CD8-positive, alpha-beta memory T cell (primary cell): ENCODE measurements around the gene ATF7IP. TPM values are rescaled to one million over a fixed set of nuclear protein-coding genes. Genes with fewer than 3 reads are reported as not detected.

Source experiments
- CTCF ChIA-PET: fragments of 350-600 bp; sonication (Branson Sonifier 250); formaldehyde crosslinking; loops from one replicate; lab custom pipeline; 2021; ENCODE audit warnings: antibody characterized with exemption; lab: Charles Lee
- POLR2A ChIA-PET: fragments of 350-600 bp; sonication (Branson Sonifier 250); formaldehyde crosslinking; loops from one replicate; lab custom pipeline; 2021; ENCODE audit warnings: antibody characterized with exemption; lab: Charles Lee
- DNase-seq, 5 donors: peaks; one replicate each; pipeline versions ENCODE4 v3.0.0 to v3.0.0-alpha.2; 2020 to 2022; ENCODE audit warnings: mixed read lengths in 1 of 5
- H3K27ac ChIP-seq: one replicate; pipeline ENCODE4 v1.7.0; 2013; ENCODE audit warnings: low read depth, mild to moderate bottlenecking, low read length, moderate library complexity
- H3K27me3 ChIP-seq: 2 replicates; pipeline ENCODE4 v1.7.0; 2013; ENCODE audit warnings: low read length, mild to moderate bottlenecking; ENCODE audit not compliant: insufficient read depth, poor library complexity, severe bottlenecking
- H3K36me3 ChIP-seq: 2 replicates; pipeline ENCODE4 v1.7.0; 2013; ENCODE audit warnings: mild to moderate bottlenecking, low read length, moderate library complexity; ENCODE audit not compliant: insufficient read depth
- H3K4me1 ChIP-seq: 2 replicates; pipeline ENCODE4 v1.7.0; 2013; ENCODE audit warnings: mild to moderate bottlenecking, low read length, moderate library complexity; ENCODE audit not compliant: insufficient read depth
- H3K4me3 ChIP-seq: 2 replicates; pipeline ENCODE4 v1.7.0; 2013; ENCODE audit warnings: mild to moderate bottlenecking, low read length
- H3K9me3 ChIP-seq: 2 replicates; pipeline ENCODE4 v1.7.0; 2013; ENCODE audit warnings: mild to moderate bottlenecking, low read length
- H3K27ac Mint-ChIP-seq, 8 donors: one replicate each; pipeline ENCODE4 v1.8.0; 2020 to 2021; ENCODE audit warnings: mixed read lengths in 8 of 8, mild to moderate bottlenecking in 6 of 8, inconsistent platforms in 3 of 8, moderate library complexity in 3 of 8
- H3K27me3 Mint-ChIP-seq, 2 donors: one replicate each; pipeline ENCODE4 v1.8.0; 2020 to 2021; ENCODE audit warnings: mixed read lengths in 2 of 2, mild to moderate bottlenecking in 1 of 2, moderate library complexity in 1 of 2
- H3K36me3 Mint-ChIP-seq, 3 donors: one replicate each; pipeline ENCODE4 v1.8.0; 2020 to 2021; ENCODE audit warnings: mixed read lengths in 3 of 3, inconsistent platforms in 1 of 3, mild to moderate bottlenecking in 1 of 3
- H3K4me1 Mint-ChIP-seq, 3 donors: one replicate each; pipeline ENCODE4 v1.8.0; 2020 to 2021; ENCODE audit warnings: mixed read lengths in 3 of 3, inconsistent platforms in 1 of 3, mild to moderate bottlenecking in 1 of 3
- H3K4me3 Mint-ChIP-seq, 7 donors: one replicate each; pipeline ENCODE4 v1.8.0; 2020 to 2021; ENCODE audit warnings: mixed read lengths in 7 of 7, mild to moderate bottlenecking in 6 of 7, moderate library complexity in 4 of 7, inconsistent platforms in 2 of 7
- H3K9me3 Mint-ChIP-seq, 5 donors: one replicate each; pipeline ENCODE4 v1.8.0; 2020 to 2022; ENCODE audit warnings: mixed read lengths in 5 of 5, mild to moderate bottlenecking in 3 of 5, moderate library complexity in 2 of 5, inconsistent platforms in 1 of 5
- polyA plus RNA-seq: library from polyadenylated mRNA; unstranded; fragments of 300-500 nt; fragmentation: Illumina TruSeq; gene quantifications from one replicate; pipeline ENCODE4 v1.2.3, GENCODE V29; 2021
- total RNA-seq, 2 experiments: library from RNA; stranded (reverse); gene quantifications; one replicate each; pipeline ENCODE4 v1.2.3, GENCODE V29; 2021

The ATF7IP gene
- total and polyA plus RNA-seq, 3 experiments from 2014 or later, result 80.6 to 94.4 (median 84.4) TPM

GRCh38 chr12:14460212-14460841 lies 94.8 kb downstream of the ATF7IP start:
- peaks cover 15 to 73% (median 27%) of the 10 kb centered on the region in 3 donors for H3K36me3 Mint-ChIP-seq
- no peak overlapping the region for H3K4me3 ChIP-seq
- H3K27ac Mint-ChIP-seq, result peak overlapping the region in 6 of 8 donors; percentile 20 to 90 (median 64)
- H3K9me3 ChIP-seq, result no peaks in the 10 kb centered on the region
- H3K9me3 Mint-ChIP-seq, result no peaks in the 10 kb centered on the region
- H3K27ac ChIP-seq, result no peak overlapping the region
- H3K27me3 Mint-ChIP-seq, result no peaks in the 10 kb centered on the region
- DNase-seq, result no peak
- peaks cover 28% of the 10 kb centered on the region for H3K36me3 ChIP-seq
- peaks cover 4% of the 10 kb centered on the region for H3K4me1 ChIP-seq
- ChIA-PET POLR2A (no interaction called here), CTCF (no interaction called here)
- peak overlapping the region in 1 of 7 donors; percentile 14 for H3K4me3 Mint-ChIP-seq
- no peaks in the 10 kb centered on the region for H3K27me3 ChIP-seq
- peaks cover 42 to 62% (median 56%) of the 10 kb centered on the region in 3 donors for H3K4me1 Mint-ChIP-seq

- no peaks in the 10 kb centered on the region for H3K4me1 ChIP-seq
- H3K4me3 ChIP-seq, result no peak overlapping the region
- H3K27me3 Mint-ChIP-seq, result peaks cover 0 to 2% of the 10 kb centered on the region in 2 donors
- peaks cover 13% of the 10 kb centered on the region for H3K9me3 ChIP-seq
- CTCF ChIA-PET, result no interaction called here
- no peak overlapping the region for H3K27ac ChIP-seq
- POLR2A ChIA-PET, result no interaction called here
- peak overlapping the region in 1 of 8 donors; percentile 30 for H3K27ac Mint-ChIP-seq
- H3K9me3 Mint-ChIP-seq, result peaks cover 23 to 34% (median 27%) of the 10 kb centered on the region in 5 donors
- H3K4me1 Mint-ChIP-seq, result peaks cover 10 to 29% (median 11%) of the 10 kb centered on the region in 3 donors
- H3K27me3 ChIP-seq, result no peaks in the 10 kb centered on the region
- peaks cover 42 to 87% (median 63%) of the 10 kb centered on the region in 3 donors for H3K36me3 Mint-ChIP-seq
- H3K4me3 Mint-ChIP-seq, result no peak overlapping the region
- H3K36me3 ChIP-seq, result peaks cover 31% of the 10 kb centered on the region
- DNase-seq, result no peak
Measured at GRCh38 chr12:14471497-14471896, 106.0 kb downstream of the ATF7IP start.

- peaks cover 13% of the 10 kb centered on the region for H3K9me3 ChIP-seq
- peaks cover 27% of the 10 kb centered on the region for H3K36me3 ChIP-seq
- H3K27me3 ChIP-seq, result no peaks in the 10 kb centered on the region
- ChIA-PET CTCF (interaction anchor here (0.7 kb wide), 1 partner anchor 108 kb away, joined by 3 read pairs; the partner anchor contains the start of gene ATF7IP), POLR2A (interaction anchor here (1.0 kb wide), 1 partner anchor 216 kb away, joined by 3 read pairs; no protein-coding TSS in a partner anchor)
- peaks cover 9 to 35% (median 13%) of the 10 kb centered on the region in 3 donors for H3K4me1 Mint-ChIP-seq
- no peak overlapping the region for H3K27ac ChIP-seq
- H3K36me3 Mint-ChIP-seq, result peaks cover 38 to 84% (median 67%) of the 10 kb centered on the region in 3 donors
- DNase-seq, result peak in 2 of 5 donors; percentile 14 to 25
- peak overlapping the region in 1 of 8 donors; percentile 69 for H3K27ac Mint-ChIP-seq
- peaks cover 23 to 34% (median 27%) of the 10 kb centered on the region in 5 donors for H3K9me3 Mint-ChIP-seq
- no peaks in the 10 kb centered on the region for H3K4me1 ChIP-seq
- H3K27me3 Mint-ChIP-seq, result peaks cover 0 to 2% of the 10 kb centered on the region in 2 donors
- no peak overlapping the region for H3K4me3 Mint-ChIP-seq
- no peak overlapping the region for H3K4me3 ChIP-seq
Measured at GRCh38 chr12:14473707-14474287, 108.3 kb downstream of the ATF7IP start.

GRCh38 chr12:14479004-14479403 lies 113.5 kb downstream of the ATF7IP start:
- Mint-ChIP-seq H3K27ac (peak overlapping the region in 2 of 8 donors; percentile 12 to 26), H3K4me3 (no peak overlapping the region), H3K36me3 (peaks cover 31 to 85% (median 46%) of the 10 kb centered on the region in 3 donors), H3K27me3 (no peaks in the 10 kb centered on the region), H3K4me1 (peaks cover 18 to 30% (median 19%) of the 10 kb centered on the region in 3 donors), H3K9me3 (peaks cover under 1 to 13% (median 8%) of the 10 kb centered on the region in 5 donors)
- POLR2A ChIA-PET, result no interaction called here
- no peaks in the 10 kb centered on the region for H3K27me3 ChIP-seq
- no peak for DNase-seq
- no peak overlapping the region for H3K4me3 ChIP-seq
- peaks cover 8% of the 10 kb centered on the region for H3K9me3 ChIP-seq
- no peak overlapping the region for H3K27ac ChIP-seq
- peaks cover 50% of the 10 kb centered on the region for H3K36me3 ChIP-seq
- CTCF ChIA-PET, result no interaction called here
- H3K4me1 ChIP-seq, result no peaks in the 10 kb centered on the region

- Mint-ChIP-seq H3K27me3 (no peaks in the 10 kb centered on the region), H3K27ac (no peak overlapping the region), H3K4me3 (no peak overlapping the region), H3K9me3 (no peaks in the 10 kb centered on the region), H3K36me3 (peaks cover 32 to 87% (median 34%) of the 10 kb centered on the region in 3 donors), H3K4me1 (peaks cover 16 to 29% (median 18%) of the 10 kb centered on the region in 3 donors)
- ChIA-PET POLR2A (interaction anchor here (1.0 kb wide), 1 partner anchor 23 kb away, joined by 3 read pairs; no protein-coding TSS in a partner anchor), CTCF (interaction anchor here (1.2 kb wide), 1 partner anchor 243 kb away, joined by 3 read pairs; no protein-coding TSS in a partner anchor)
- no peak overlapping the region for H3K4me3 ChIP-seq
- H3K36me3 ChIP-seq, result peaks cover 60% of the 10 kb centered on the region
- no peak overlapping the region for H3K27ac ChIP-seq
- no peaks in the 10 kb centered on the region for H3K4me1 ChIP-seq
- H3K9me3 ChIP-seq, result no peaks in the 10 kb centered on the region
- H3K27me3 ChIP-seq, result no peaks in the 10 kb centered on the region
- no peak for DNase-seq
Measured at GRCh38 chr12:14481201-14481600, 115.7 kb downstream of the ATF7IP start.

- Mint-ChIP-seq H3K27ac (peak overlapping the region in 3 of 8 donors; percentile 25 to 36 (median 35)), H3K27me3 (no peaks in the 10 kb centered on the region), H3K36me3 (peaks cover 36 to 93% (median 41%) of the 10 kb centered on the region in 3 donors), H3K9me3 (no peaks in the 10 kb centered on the region), H3K4me1 (peaks cover 16 to 26% (median 18%) of the 10 kb centered on the region in 3 donors), H3K4me3 (no peak overlapping the region)
- no peaks in the 10 kb centered on the region for H3K27me3 ChIP-seq
- no peak overlapping the region for H3K4me3 ChIP-seq
- no peaks in the 10 kb centered on the region for H3K4me1 ChIP-seq
- no peak overlapping the region for H3K27ac ChIP-seq
- CTCF ChIA-PET, result no interaction called here
- POLR2A ChIA-PET, result no interaction called here
- H3K36me3 ChIP-seq, result peaks cover 61% of the 10 kb centered on the region
- DNase-seq, result no peak
- no peaks in the 10 kb centered on the region for H3K9me3 ChIP-seq
Measured at GRCh38 chr12:14482361-14482760, 116.9 kb downstream of the ATF7IP start.

GRCh38 chr12:14482886-14483285 lies 117.4 kb downstream of the ATF7IP start:
- Histone ChIP-seq H3K36me3 (peaks cover 62% of the 10 kb centered on the region), H3K9me3 (no peaks in the 10 kb centered on the region), H3K4me3 (no peak overlapping the region), H3K27me3 (no peaks in the 10 kb centered on the region), H3K27ac (no peak overlapping the region), H3K4me1 (no peaks in the 10 kb centered on the region)
- Mint-ChIP-seq H3K27ac (no peak overlapping the region), H3K4me1 (peaks cover 14 to 23% (median 18%) of the 10 kb centered on the region in 3 donors), H3K36me3 (peaks cover 37 to 93% (median 38%) of the 10 kb centered on the region in 3 donors), H3K9me3 (no peaks in the 10 kb centered on the region), H3K27me3 (no peaks in the 10 kb centered on the region), H3K4me3 (no peak overlapping the region)
- POLR2A ChIA-PET, result no interaction called here
- CTCF ChIA-PET, result no interaction called here
- no peak for DNase-seq

GRCh38 chr12:14495326-14495725 lies 129.8 kb downstream of the ATF7IP start:
- no peaks in the 10 kb centered on the region for H3K9me3 ChIP-seq
- H3K27me3 ChIP-seq, result no peaks in the 10 kb centered on the region
- CTCF ChIA-PET, result interaction anchor here (0.6 kb wide), 1 partner anchor 28 kb away, joined by 3 read pairs; no protein-coding TSS in a partner anchor
- H3K4me3 Mint-ChIP-seq, result no peak overlapping the region
- H3K4me1 Mint-ChIP-seq, result peaks cover 0 to 16% (median 11%) of the 10 kb centered on the region in 3 donors
- no peak overlapping the region for H3K27ac ChIP-seq
- peaks cover 0 to 1% of the 10 kb centered on the region in 2 donors for H3K27me3 Mint-ChIP-seq
- DNase-seq, result no peak
- peaks cover 11 to 92% (median 24%) of the 10 kb centered on the region in 3 donors for H3K36me3 Mint-ChIP-seq
- H3K4me1 ChIP-seq, result no peaks in the 10 kb centered on the region
- peaks cover 56% of the 10 kb centered on the region for H3K36me3 ChIP-seq
- H3K9me3 Mint-ChIP-seq, result no peaks in the 10 kb centered on the region
- no peak overlapping the region for H3K4me3 ChIP-seq
- POLR2A ChIA-PET, result no interaction called here
- peak overlapping the region in 5 of 8 donors; percentile 37 to 73 (median 45) for H3K27ac Mint-ChIP-seq
